K562 (cell line): Measurements from ENCODE around the gene PIM3. TPM values are rescaled to one million over a fixed set of nuclear protein-coding genes. Genes with fewer than 3 reads are reported as not detected.

Source experiments
- ATF1 ChIP-seq, 2 experiments: fragments of 450-650 bp in 1 of 2; IDR thresholded peaks; 2 replicates each; pipeline ENCODE4 v1.6.1; 2016; ENCODE audit warnings: missing compliant biosample characterization in 1 of 2, missing genetic modification characterization in 1 of 2
- BRF2 ChIP-seq: IDR thresholded peaks from 3 replicates; pipeline ENCODE4 v1.6.1; 2011; ENCODE audit warnings: borderline replicate concordance, mild to moderate bottlenecking; ENCODE audit not compliant: insufficient read length, insufficient read depth
- CREB3L1 ChIP-seq: fragments of 450-650 bp; IDR thresholded peaks from 2 replicates; pipeline ENCODE4 v1.6.1; 2014; ENCODE audit warnings: low read depth, mild to moderate bottlenecking, moderate library complexity, borderline replicate concordance
- CREM ChIP-seq: IDR thresholded peaks from 2 replicates; pipeline ENCODE4 v1.6.1; 2014; ENCODE audit warnings: antibody characterized with exemption, low read depth
- DNMT1 ChIP-seq: fragments of 450-650 bp; IDR thresholded peaks from 2 replicates; pipeline ENCODE4 v1.6.1; 2016; ENCODE audit warnings: antibody characterized with exemption, mild to moderate bottlenecking
- ELK1 ChIP-seq: sonication (generic); formaldehyde crosslinking; IDR thresholded peaks from 2 replicates; pipeline ENCODE4 v1.8.1; 2022; ENCODE audit warnings: missing genetic modification reagents
- EZH2 ChIP-seq: IDR thresholded peaks from 2 replicates; pipeline ENCODE4 v1.6.1; 2012; ENCODE audit warnings: low read depth, mild to moderate bottlenecking, inconsistent platforms, low read length, borderline replicate concordance
- FIP1L1 ChIP-seq: fragments of 200-400 bp; formaldehyde crosslinking; IDR thresholded peaks from 2 replicates; pipeline ENCODE4 v1.6.1; 2018; ENCODE audit warnings: mild to moderate bottlenecking, low read depth, low read length; ENCODE audit not compliant: poor library complexity, severe bottlenecking
- FOXK2 ChIP-seq, 2 experiments: fragments of 450-650 bp; IDR thresholded peaks in 1 of 2; conservative IDR thresholded peaks in 1 of 2; 2 replicates each; pipeline ENCODE4 v1.6.1; 2016; ENCODE audit warnings: low read depth in 2 of 2, mild to moderate bottlenecking in 1 of 2
- ILF3 ChIP-seq: fragments of 450-650 bp; IDR thresholded peaks from 2 replicates; pipeline ENCODE4 v1.6.1; 2018; ENCODE audit warnings: antibody characterized with exemption, mild to moderate bottlenecking, moderate library complexity, borderline replicate concordance
- MCM2 ChIP-seq: fragments of 450-650 bp; IDR thresholded peaks from 2 replicates; pipeline ENCODE4 v1.6.1; 2017; ENCODE audit warnings: low read depth, mild to moderate bottlenecking
- SAFB2 ChIP-seq: fragments of 200-400 bp; formaldehyde crosslinking; IDR thresholded peaks from 2 replicates; pipeline ENCODE4 v1.6.1; 2018; ENCODE audit warnings: borderline replicate concordance, low read length, low read depth, moderate library complexity; ENCODE audit not compliant: severe bottlenecking
- SIRT6 ChIP-seq: IDR thresholded peaks from one replicate; pipeline ENCODE4 v1.6.1; 2012; ENCODE audit warnings: low read depth, mild to moderate bottlenecking, control low read depth, inconsistent platforms, low read length, moderate library complexity
- TAF1 ChIP-seq: IDR thresholded peaks from 2 replicates; pipeline ENCODE4 v1.6.1; 2011; ENCODE audit warnings: mild to moderate bottlenecking, low read length, moderate library complexity; ENCODE audit not compliant: insufficient read depth, control insufficient read depth, severe bottlenecking; ENCODE audit errors: extremely low read depth
- XRCC3 ChIP-seq: fragments of 450-650 bp; IDR thresholded peaks from 2 replicates; pipeline ENCODE4 v1.6.1; 2017; ENCODE audit warnings: mild to moderate bottlenecking, moderate library complexity
- XRCC5 ChIP-seq: fragments of 200-400 bp; formaldehyde crosslinking; IDR thresholded peaks from 2 replicates; pipeline ENCODE4 v1.6.1; 2017; ENCODE audit warnings: low read depth, mild to moderate bottlenecking, low read length
- YBX1 ChIP-seq: fragments of 450-650 bp; IDR thresholded peaks from 2 replicates; pipeline ENCODE4 v1.7.1; 2016; ENCODE audit warnings: mild to moderate bottlenecking
- ZBTB12 ChIP-seq: fragments of 250-450 bp; sonication (Bioruptor Pico); IDR thresholded peaks from 2 replicates; pipeline ENCODE4 v1.4.0; 2020
- ZNF232 ChIP-seq: sonication (generic); formaldehyde crosslinking; IDR thresholded peaks from 2 replicates; pipeline ENCODE4 v1.8.0; 2022; ENCODE audit warnings: mild to moderate bottlenecking, missing genetic modification reagents
- ZNF586 ChIP-seq: fragments of 450-650 bp; formaldehyde crosslinking; conservative IDR thresholded peaks from 2 replicates; pipeline ENCODE4 v1.4.0; 2020; ENCODE audit warnings: mild to moderate bottlenecking, moderate library complexity
- polyA plus RNA-seq, 8 experiments: library from polyadenylated mRNA; depleted of rRNA in 4 of 8; stranded (reverse) in 5 of 8; unstranded in 3 of 8; fragments of >200 nt; fragmentation: Nextera tagmentation in 2 of 8; fragmentation: Illumina TruSeq in 1 of 8; extraction: Ambion mirVana in 2 of 8; extraction: Trizol in 1 of 8; gene quantifications; 2 replicates each; pipeline versions ENCODE4 v1.2.1 to v1.2.3, GENCODE V29; 2011 to 2014; ENCODE audit warnings: inconsistent platforms in 1 of 8, missing spikeins in 1 of 8
- total RNA-seq, 7 experiments: library from RNA; depleted of rRNA in 6 of 7; stranded (reverse); fragments of >200 nt in 6 of 7; fragmentation: Illumina TruSeq in 2 of 7; extraction: Trizol in 2 of 7; gene quantifications; 2 replicates each; pipeline versions ENCODE4 v1.2.1 to v1.2.3, GENCODE V29; 2011 to 2021; ENCODE audit warnings: low replicate concordance in 1 of 7
- TF ChIP-seq, protein P1 (sequence below): sonication (generic); formaldehyde crosslinking; IDR thresholded peaks from 2 replicates; pipeline ENCODE4 v1.8.1; 2023; ENCODE audit warnings: mild to moderate bottlenecking, missing genetic modification reagents

Gene PIM3
- total and polyA plus RNA-seq, 9 of the 15 experiments (the other 6 are each of a cell fraction or from before 2014, with no cell fraction given) = 0.24 to 40.5 (median 5.3) TPM

- TF ChIP-seq CREB3L1 (peak; percentile 52; the same call in 1 of the 2 replicates), ZNF232 (CRISPR knock-in tag) (no peak), ILF3 (no peak), ZBTB12 (CRISPR knock-in tag) (no peak), FOXK2 (conservative IDR thresholded peaks at IDR 0.05 in 1 of 2, IDR thresholded peaks at IDR 0.05 in 1 of 2; ENCODE audit: low read depth in 2 of 2) (no peak), YBX1 (no peak), MCM2 (no peak), ZNF586 (CRISPR knock-in tag) (no peak), ELK1 (CRISPR knock-in tag) (no peak), SIRT6 (no peak), XRCC3 (no peak), XRCC5 (no peak), EZH2 (no peak), SAFB2 (no peak), ATF1 (CRISPR knock-in tag; IDR thresholded peaks at IDR 0.05) (no peak), ATF1 (tag; IDR thresholded peaks at IDR 0.05) (peak; percentile 71), FIP1L1 (peak; percentile 46), TAF1 (no peak), BRF2 (no peak), CREM (peak; percentile 52), DNMT1 (no peak)
- TF ChIP-seq, protein P1, sequence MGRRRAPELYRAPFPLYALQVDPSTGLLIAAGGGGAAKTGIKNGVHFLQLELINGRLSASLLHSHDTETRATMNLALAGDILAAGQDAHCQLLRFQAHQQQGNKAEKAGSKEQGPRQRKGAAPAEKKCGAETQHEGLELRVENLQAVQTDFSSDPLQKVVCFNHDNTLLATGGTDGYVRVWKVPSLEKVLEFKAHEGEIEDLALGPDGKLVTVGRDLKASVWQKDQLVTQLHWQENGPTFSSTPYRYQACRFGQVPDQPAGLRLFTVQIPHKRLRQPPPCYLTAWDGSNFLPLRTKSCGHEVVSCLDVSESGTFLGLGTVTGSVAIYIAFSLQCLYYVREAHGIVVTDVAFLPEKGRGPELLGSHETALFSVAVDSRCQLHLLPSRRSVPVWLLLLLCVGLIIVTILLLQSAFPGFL (CRISPR knock-in tag) = no peak
These were observed 42.3 kb upstream of the PIM3 start, which contains the start of the genes ALG12 and CRELD2 (continued) for GRCh38 chr22:49917974-49918910.
